ENCODE data around the gene PSMC3. TPM values are rescaled to one million over a fixed set of nuclear protein-coding genes. Genes with fewer than 3 reads are reported as not detected.
A peak's percentile ranks its signal among the peaks of the same experiment; 100 is the strongest.

PSMC3 gene
- total and polyA plus RNA-seq, 2 of the 13 experiments (the other 11 are each of a cell fraction or from before 2014, with no cell fraction given), result 75.8 to 214 TPM

DNA sequence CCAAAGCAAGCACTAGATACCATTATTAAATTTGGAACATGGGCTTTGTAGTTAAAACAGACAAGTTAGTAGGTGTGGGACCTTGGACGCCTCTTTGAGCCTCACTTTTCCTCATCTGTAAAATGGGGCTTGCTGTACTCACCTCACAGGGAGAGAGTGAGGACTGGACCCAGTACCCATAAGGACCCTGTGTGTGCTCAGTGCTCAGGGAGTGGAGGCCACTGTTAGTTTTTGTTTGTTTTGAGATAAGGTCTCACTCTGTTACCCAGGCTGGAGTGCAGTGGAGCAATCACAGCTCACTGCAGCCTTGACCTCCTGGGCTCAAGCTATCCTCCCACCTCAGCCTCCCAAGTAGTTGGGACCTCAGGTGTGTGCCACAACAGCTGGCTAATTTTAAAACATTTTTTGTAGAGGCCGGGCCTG, 13.8 kb upstream of the PSMC3 start (continued):
- TF ChIP-seq ARNT (IDR thresholded peaks at IDR 0.05) (no peak), ETV6 (CRISPR knock-in tag; conservative IDR thresholded peaks at IDR 0.05) (no peak), TCF12 (IDR thresholded peaks at IDR 0.05) (no peak), TCF12 (CRISPR knock-in tag; IDR thresholded peaks at IDR 0.05) (no peak), KLF6 (CRISPR knock-in tag; IDR thresholded peaks at IDR 0.05) (no peak), ZNF761 (CRISPR knock-in tag; conservative IDR thresholded peaks at IDR 0.05) (no peak), CBX1 (IDR thresholded peaks at IDR 0.05; ENCODE audit: low read depth) (no peak), TBL1XR1 (IDR thresholded peaks at IDR 0.05; ENCODE audit: borderline replicate concordance, low read length, partially characterized antibody) (no peak), PHF20 (CRISPR knock-in tag; IDR thresholded peaks at IDR 0.05) (no peak), ZNF629 (CRISPR knock-in tag; conservative IDR thresholded peaks at IDR 0.05) (peak; percentile 100), CC2D1A (CRISPR knock-in tag; IDR thresholded peaks at IDR 0.05) (no peak), ZNF782 (CRISPR knock-in tag; IDR thresholded peaks at IDR 0.05; ENCODE audit: borderline replicate concordance) (no peak), MZF1 (CRISPR knock-in tag; IDR thresholded peaks at IDR 0.05; ENCODE audit: borderline replicate concordance) (no peak), SSRP1 (CRISPR knock-in tag; IDR thresholded peaks at IDR 0.05) (no peak), REXO4 (CRISPR knock-in tag; IDR thresholded peaks at IDR 0.05; ENCODE audit: borderline replicate concordance) (no peak), NR2F1 (CRISPR knock-in tag; IDR thresholded peaks at IDR 0.05) (peak; percentile 45 to 84; a peak in 2 of 4 replicates), CEBPG (CRISPR knock-in tag; IDR thresholded peaks at IDR 0.05) (peak; percentile 63), PAF1 (CRISPR knock-in tag; IDR thresholded peaks at IDR 0.05) (no peak)
- TF ChIP-seq, protein P1, sequence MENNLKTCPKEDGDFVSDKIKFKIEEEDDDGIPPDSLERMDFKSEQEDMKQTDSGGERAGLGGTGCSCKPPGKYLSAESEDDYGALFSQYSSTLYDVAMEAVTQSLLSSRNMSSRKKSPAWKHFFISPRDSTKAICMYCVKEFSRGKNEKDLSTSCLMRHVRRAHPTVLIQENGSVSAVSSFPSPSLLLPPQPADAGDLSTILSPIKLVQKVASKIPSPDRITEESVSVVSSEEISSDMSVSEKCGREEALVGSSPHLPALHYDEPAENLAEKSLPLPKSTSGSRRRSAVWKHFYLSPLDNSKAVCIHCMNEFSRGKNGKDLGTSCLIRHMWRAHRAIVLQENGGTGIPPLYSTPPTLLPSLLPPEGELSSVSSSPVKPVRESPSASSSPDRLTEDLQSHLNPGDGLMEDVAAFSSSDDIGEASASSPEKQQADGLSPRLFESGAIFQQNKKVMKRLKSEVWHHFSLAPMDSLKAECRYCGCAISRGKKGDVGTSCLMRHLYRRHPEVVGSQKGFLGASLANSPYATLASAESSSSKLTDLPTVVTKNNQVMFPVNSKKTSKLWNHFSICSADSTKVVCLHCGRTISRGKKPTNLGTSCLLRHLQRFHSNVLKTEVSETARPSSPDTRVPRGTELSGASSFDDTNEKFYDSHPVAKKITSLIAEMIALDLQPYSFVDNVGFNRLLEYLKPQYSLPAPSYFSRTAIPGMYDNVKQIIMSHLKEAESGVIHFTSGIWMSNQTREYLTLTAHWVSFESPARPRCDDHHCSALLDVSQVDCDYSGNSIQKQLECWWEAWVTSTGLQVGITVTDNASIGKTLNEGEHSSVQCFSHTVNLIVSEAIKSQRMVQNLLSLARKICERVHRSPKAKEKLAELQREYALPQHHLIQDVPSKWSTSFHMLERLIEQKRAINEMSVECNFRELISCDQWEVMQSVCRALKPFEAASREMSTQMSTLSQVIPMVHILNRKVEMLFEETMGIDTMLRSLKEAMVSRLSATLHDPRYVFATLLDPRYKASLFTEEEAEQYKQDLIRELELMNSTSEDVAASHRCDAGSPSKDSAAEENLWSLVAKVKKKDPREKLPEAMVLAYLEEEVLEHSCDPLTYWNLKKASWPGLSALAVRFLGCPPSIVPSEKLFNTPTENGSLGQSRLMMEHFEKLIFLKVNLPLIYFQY (CRISPR knock-in tag; IDR thresholded peaks at IDR 0.05; ENCODE audit: borderline replicate concordance), result no peak
- TF ChIP-seq, protein P2, sequence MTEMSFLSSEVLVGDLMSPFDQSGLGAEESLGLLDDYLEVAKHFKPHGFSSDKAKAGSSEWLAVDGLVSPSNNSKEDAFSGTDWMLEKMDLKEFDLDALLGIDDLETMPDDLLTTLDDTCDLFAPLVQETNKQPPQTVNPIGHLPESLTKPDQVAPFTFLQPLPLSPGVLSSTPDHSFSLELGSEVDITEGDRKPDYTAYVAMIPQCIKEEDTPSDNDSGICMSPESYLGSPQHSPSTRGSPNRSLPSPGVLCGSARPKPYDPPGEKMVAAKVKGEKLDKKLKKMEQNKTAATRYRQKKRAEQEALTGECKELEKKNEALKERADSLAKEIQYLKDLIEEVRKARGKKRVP (CRISPR knock-in tag; IDR thresholded peaks at IDR 0.05), result no peak
- TF ChIP-seq, protein P3, sequence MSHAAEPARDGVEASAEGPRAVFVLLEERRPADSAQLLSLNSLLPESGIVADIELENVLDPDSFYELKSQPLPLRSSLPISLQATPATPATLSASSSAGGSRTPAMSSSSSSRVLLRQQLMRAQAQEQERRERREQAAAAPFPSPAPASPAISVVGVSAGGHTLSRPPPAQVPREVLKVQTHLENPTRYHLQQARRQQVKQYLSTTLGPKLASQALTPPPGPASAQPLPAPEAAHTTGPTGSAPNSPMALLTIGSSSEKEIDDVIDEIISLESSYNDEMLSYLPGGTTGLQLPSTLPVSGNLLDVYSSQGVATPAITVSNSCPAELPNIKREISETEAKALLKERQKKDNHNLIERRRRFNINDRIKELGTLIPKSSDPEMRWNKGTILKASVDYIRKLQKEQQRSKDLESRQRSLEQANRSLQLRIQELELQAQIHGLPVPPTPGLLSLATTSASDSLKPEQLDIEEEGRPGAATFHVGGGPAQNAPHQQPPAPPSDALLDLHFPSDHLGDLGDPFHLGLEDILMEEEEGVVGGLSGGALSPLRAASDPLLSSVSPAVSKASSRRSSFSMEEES (CRISPR knock-in tag; IDR thresholded peaks at IDR 0.05), result no peak
- TF ChIP-seq, protein P4, sequence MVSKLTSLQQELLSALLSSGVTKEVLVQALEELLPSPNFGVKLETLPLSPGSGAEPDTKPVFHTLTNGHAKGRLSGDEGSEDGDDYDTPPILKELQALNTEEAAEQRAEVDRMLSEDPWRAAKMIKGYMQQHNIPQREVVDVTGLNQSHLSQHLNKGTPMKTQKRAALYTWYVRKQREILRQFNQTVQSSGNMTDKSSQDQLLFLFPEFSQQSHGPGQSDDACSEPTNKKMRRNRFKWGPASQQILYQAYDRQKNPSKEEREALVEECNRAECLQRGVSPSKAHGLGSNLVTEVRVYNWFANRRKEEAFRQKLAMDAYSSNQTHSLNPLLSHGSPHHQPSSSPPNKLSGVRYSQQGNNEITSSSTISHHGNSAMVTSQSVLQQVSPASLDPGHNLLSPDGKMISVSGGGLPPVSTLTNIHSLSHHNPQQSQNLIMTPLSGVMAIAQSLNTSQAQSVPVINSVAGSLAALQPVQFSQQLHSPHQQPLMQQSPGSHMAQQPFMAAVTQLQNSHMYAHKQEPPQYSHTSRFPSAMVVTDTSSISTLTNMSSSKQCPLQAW (CRISPR knock-in tag; IDR thresholded peaks at IDR 0.05), result no peak
- TF ChIP-seq, protein P5, sequence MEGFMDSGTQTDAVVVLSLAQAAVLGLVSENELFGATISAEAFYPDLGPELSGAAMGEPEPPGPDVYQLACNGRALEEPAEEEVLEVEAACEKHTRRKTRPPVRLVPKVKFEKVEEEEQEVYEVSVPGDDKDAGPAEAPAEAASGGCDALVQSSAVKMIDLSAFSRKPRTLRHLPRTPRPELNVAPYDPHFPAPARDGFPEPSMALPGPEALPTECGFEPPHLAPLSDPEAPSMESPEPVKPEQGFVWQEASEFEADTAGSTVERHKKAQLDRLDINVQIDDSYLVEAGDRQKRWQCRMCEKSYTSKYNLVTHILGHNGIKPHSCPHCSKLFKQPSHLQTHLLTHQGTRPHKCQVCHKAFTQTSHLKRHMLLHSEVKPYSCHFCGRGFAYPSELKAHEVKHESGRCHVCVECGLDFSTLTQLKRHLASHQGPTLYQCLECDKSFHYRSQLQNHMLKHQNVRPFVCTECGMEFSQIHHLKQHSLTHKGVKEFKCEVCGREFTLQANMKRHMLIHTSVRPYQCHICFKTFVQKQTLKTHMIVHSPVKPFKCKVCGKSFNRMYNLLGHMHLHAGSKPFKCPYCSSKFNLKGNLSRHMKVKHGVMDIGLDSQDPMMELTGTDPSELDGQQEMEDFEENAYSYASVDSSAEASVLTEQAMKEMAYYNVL (CRISPR knock-in tag; IDR thresholded peaks at IDR 0.05; ENCODE audit: borderline replicate concordance), result peak; percentile 62; the same call in 1 of the 2 replicates
